Nephron (organoid): ENCODE measurements around the gene CAPN12.

Source experiments
- H3K27ac Mint-ChIP-seq, 3 experiments: 2 replicates each; pipeline ENCODE4 v1.8.0; 2020; ENCODE audit warnings: mixed read lengths in 3 of 3, mild to moderate bottlenecking in 2 of 3, moderate library complexity in 1 of 3
- H3K27me3 Mint-ChIP-seq: 2 replicates; pipeline ENCODE4 v1.8.0; 2021; ENCODE audit warnings: low read depth, mild to moderate bottlenecking, moderate library complexity, mixed read lengths
- H3K36me3 Mint-ChIP-seq: 2 replicates; pipeline ENCODE4 v1.8.0; 2020; ENCODE audit warnings: low read depth, mixed read lengths
- H3K4me1 Mint-ChIP-seq: 2 replicates; pipeline ENCODE4 v1.8.0; 2020; ENCODE audit warnings: mixed read lengths
- H3K4me3 Mint-ChIP-seq, 3 experiments: 2 replicates each; pipeline ENCODE4 v1.8.0; 2020; ENCODE audit warnings: mild to moderate bottlenecking in 3 of 3, mixed read lengths in 3 of 3, moderate library complexity in 2 of 3
- H3K9me3 Mint-ChIP-seq: 2 replicates; pipeline ENCODE4 v1.8.0; 2020; ENCODE audit warnings: mixed read lengths
- TF ChIP-seq, protein P1 (sequence below), 3 experiments: fragments of 200-600 bp; sonication (generic); IDR thresholded peaks; one replicate each; pipeline ENCODE4 v1.5.0; 2021; ENCODE audit warnings: antibody characterized with exemption in 3 of 3; ENCODE audit not compliant: unreplicated experiment in 3 of 3

CAPN12 gene

DNA sequence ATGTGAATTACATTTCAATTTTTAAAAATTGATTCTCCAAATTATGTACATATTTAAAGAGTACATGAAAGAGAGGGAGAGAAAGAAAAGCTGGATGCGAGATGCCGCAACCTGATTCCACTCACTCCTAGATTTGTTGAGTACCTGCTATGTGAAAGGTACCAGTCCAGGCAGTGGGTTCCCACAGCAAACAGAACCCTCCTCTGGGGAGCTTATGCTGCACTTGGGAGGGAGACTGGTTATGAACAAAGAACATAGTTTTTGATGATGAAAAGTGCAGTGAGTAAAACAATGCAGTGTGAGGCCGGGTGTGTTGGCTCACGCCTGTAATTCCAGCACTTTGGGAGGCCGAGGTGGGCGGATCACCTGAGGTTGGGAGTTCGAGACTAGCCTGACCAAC lies 53.4 kb downstream of the CAPN12 start:
- Mint-ChIP-seq H3K27ac (peak overlapping the region; percentile 80 to 99 (median 85)), H3K4me3 (no peak overlapping the region), H3K27me3 (peaks cover 3% of the 10 kb centered on the region), H3K36me3 (peaks cover 30% of the 10 kb centered on the region), H3K9me3 (no peaks in the 10 kb centered on the region), H3K4me1 (peaks cover 70% of the 10 kb centered on the region)
- TF ChIP-seq, protein P1, sequence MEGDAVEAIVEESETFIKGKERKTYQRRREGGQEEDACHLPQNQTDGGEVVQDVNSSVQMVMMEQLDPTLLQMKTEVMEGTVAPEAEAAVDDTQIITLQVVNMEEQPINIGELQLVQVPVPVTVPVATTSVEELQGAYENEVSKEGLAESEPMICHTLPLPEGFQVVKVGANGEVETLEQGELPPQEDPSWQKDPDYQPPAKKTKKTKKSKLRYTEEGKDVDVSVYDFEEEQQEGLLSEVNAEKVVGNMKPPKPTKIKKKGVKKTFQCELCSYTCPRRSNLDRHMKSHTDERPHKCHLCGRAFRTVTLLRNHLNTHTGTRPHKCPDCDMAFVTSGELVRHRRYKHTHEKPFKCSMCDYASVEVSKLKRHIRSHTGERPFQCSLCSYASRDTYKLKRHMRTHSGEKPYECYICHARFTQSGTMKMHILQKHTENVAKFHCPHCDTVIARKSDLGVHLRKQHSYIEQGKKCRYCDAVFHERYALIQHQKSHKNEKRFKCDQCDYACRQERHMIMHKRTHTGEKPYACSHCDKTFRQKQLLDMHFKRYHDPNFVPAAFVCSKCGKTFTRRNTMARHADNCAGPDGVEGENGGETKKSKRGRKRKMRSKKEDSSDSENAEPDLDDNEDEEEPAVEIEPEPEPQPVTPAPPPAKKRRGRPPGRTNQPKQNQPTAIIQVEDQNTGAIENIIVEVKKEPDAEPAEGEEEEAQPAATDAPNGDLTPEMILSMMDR (IDR thresholded peaks at IDR 0.05; ENCODE audit: unreplicated experiment in 3 of 3), result no peak

DNA sequence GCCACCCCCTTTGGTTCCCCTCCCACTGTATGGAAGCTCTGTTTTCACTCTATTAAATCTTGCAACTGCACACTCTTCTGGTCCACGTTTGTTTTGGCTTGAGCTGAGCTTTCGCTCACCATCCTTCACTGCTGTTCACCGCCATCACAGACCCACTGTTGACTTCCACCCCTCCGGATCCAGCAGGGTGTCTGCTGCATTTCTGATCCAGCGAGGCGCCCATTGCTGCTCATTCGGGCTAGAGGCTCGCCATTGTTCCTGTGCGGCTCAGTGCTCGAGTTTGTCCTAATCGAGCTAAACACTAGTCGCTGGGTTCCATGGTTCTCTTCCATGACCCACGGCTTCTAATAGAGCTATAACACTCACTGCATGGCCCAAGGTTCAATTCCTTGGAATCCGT lies 54.1 kb downstream of the CAPN12 start:
- H3K27me3 Mint-ChIP-seq, result peaks cover 3% of the 10 kb centered on the region
- peaks cover 30% of the 10 kb centered on the region for H3K36me3 Mint-ChIP-seq
- no peaks in the 10 kb centered on the region for H3K9me3 Mint-ChIP-seq
- H3K4me1 Mint-ChIP-seq, result peaks cover 70% of the 10 kb centered on the region
- TF ChIP-seq, protein P1 (IDR thresholded peaks at IDR 0.05; ENCODE audit: unreplicated experiment in 3 of 3), result no peak
- no peak overlapping the region for H3K4me3 Mint-ChIP-seq
- peak overlapping the region; percentile 80 to 99 (median 85) for H3K27ac Mint-ChIP-seq

DNA sequence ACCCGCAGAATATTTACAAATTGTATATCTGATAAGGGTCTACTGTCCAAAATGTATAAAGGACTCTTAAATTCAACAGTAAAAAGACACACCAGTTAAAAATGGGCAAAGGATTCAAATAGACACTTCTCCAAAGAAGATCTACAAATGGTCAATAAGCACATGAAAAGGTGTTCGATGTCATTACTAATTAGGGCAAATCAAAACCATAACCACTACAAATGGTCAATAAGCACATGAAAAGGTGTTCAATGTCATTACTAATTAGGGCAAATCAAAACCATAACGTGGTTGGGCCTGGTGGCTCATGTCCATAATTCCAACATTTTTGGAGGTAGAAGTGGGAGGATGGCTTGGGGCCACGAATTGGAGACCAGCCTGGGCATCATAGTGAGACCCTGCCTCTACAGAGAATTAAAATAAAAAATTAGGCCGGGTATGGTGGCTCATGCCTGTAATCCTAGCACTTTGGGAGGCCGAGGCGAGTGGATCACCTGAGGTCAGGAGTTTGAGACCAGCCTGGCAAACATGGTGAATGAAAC lies 56.4 kb downstream of the CAPN12 start:
- Mint-ChIP-seq H3K9me3 (no peaks in the 10 kb centered on the region), H3K4me3 (no peak overlapping the region), H3K36me3 (peaks cover 32% of the 10 kb centered on the region), H3K4me1 (peaks cover 69% of the 10 kb centered on the region), H3K27ac (peak overlapping the region; percentile 97 to 99 (median 99)), H3K27me3 (peaks cover 3% of the 10 kb centered on the region)
- TF ChIP-seq, protein P1 (IDR thresholded peaks at IDR 0.05; ENCODE audit: unreplicated experiment in 3 of 3), result no peak

- peaks cover 3% of the 10 kb centered on the region for H3K27me3 Mint-ChIP-seq
- H3K36me3 Mint-ChIP-seq, result peaks cover 36% of the 10 kb centered on the region
- H3K9me3 Mint-ChIP-seq, result no peaks in the 10 kb centered on the region
- TF ChIP-seq, protein P1 (IDR thresholded peaks at IDR 0.05; ENCODE audit: unreplicated experiment in 3 of 3), result no peak
- peak overlapping the region; percentile 97 to 99 (median 99) for H3K27ac Mint-ChIP-seq
- peak overlapping the region in 1 of 3 experiments; percentile 46 for H3K4me3 Mint-ChIP-seq
- H3K4me1 Mint-ChIP-seq, result peaks cover 64% of the 10 kb centered on the region
These were observed 57.8 kb downstream of the CAPN12 start for GRCh38 chr19:38686530-38686888.

DNA sequence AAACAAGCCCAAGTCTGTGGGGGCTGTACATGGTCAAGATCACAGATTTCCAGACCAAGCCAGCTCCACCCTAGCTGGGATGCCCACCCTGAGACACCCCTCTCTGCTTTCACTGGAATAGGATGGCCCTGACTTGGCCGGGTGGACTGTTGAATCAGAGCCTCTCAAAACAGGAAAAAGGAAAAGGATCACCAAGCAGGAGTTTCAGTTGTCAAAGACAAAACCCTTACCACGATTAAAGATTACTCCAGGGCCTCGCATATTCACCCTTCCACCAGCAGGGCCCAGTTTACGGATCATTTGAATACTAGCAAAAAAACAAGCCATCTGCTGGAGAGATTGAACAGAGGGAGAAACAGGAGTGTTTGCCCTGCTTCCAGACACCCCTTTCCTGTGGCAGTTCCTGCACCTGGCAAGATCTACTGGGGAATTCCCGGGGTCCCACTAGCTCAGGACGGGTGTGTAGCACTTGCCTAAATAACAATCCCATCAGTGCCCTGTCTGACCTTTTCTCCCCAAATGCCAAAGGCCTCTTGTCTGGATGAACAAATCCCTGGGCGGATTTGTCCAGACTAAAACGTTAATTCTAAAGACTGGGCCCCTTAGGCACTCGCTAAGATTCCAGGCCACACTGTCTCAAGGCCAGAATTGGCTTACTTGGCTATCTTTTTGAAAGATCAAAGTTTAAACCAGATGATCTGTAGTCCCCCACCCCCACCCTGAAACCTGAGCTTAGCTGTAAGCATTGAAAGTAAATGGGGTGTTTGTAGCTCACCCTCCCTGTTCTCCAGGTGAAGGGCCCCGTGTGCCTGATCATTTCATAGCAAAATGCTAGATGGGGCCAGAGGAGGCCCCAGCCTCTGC lies 58.4 kb downstream of the CAPN12 start:
- Mint-ChIP-seq H3K9me3 (no peaks in the 10 kb centered on the region), H3K27ac (peak overlapping the region; percentile 97 to 99 (median 99)), H3K27me3 (peaks cover 3% of the 10 kb centered on the region), H3K36me3 (peaks cover 40% of the 10 kb centered on the region), H3K4me3 (peak overlapping the region; percentile 29 to 39 (median 34)), H3K4me1 (peaks cover 68% of the 10 kb centered on the region)
- TF ChIP-seq, protein P1 (IDR thresholded peaks at IDR 0.05; ENCODE audit: unreplicated experiment in 3 of 3), result peak; percentile 55 to 59 (median 58)
